22Rv1 (cell line): ENCODE results near the gene SERPINA5.

Experiments used
- H3K27ac ChIP-seq: fragments of 450-650 bp; 2 replicates; pipeline ENCODE4 v1.5.1; 2017
- ZFX ChIP-seq: fragments of 450-650 bp; IDR thresholded peaks from 2 replicates; pipeline ENCODE4 v1.6.1; 2017; ENCODE audit warnings: antibody characterized with exemption, borderline replicate concordance
- TF ChIP-seq, protein P1 (sequence below): fragments of 450-650 bp; IDR thresholded peaks from 2 replicates; pipeline ENCODE4 v1.5.1; 2017; ENCODE audit warnings: mild to moderate bottlenecking

Gene SERPINA5

DNA sequence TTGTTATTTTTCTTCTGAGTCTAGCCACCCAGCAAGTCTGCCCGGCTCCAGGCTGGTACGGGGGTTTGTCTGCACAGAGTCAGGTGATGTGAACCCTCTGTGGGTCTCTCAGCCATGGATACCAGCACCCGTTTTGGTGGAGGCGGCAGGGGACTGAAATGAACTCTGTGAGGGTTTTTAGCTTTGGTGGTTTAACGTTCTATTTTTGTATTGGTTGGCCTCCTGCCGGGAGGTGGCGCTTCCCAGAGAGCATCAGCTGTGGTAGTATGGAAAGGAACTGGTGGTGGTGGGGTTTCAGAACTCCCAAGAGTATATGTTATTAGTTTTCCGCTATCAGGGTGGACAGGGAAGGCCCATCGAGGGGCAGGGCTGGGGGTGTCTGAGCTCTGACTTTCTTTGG is 25.2 kb upstream of the SERPINA5 start:
- no peak overlapping the region for H3K27ac ChIP-seq

DNA sequence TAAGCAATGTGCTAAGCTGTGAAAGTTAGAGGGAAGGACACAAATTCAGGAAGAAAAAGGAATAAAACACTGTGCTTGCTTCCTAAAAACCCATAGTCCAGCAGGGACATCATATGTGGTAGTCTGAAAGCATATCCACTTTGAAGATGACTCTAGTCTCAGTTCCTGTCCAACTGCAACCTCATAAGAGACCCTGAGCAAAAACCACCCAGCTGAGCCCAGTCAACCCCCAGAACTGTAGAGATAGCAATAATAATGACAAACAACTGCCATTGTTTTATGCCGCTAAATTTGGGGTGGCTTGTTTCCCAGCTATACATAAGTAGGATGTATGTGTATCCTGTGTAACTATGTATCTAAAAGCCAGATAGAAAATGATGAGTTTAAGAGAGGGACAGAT is 23.9 kb upstream of the SERPINA5 start:
- no peak overlapping the region for H3K27ac ChIP-seq
- TF ChIP-seq ZFX: no peak
- TF ChIP-seq, protein P1, sequence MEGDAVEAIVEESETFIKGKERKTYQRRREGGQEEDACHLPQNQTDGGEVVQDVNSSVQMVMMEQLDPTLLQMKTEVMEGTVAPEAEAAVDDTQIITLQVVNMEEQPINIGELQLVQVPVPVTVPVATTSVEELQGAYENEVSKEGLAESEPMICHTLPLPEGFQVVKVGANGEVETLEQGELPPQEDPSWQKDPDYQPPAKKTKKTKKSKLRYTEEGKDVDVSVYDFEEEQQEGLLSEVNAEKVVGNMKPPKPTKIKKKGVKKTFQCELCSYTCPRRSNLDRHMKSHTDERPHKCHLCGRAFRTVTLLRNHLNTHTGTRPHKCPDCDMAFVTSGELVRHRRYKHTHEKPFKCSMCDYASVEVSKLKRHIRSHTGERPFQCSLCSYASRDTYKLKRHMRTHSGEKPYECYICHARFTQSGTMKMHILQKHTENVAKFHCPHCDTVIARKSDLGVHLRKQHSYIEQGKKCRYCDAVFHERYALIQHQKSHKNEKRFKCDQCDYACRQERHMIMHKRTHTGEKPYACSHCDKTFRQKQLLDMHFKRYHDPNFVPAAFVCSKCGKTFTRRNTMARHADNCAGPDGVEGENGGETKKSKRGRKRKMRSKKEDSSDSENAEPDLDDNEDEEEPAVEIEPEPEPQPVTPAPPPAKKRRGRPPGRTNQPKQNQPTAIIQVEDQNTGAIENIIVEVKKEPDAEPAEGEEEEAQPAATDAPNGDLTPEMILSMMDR: no peak

More for the DNA sequence above, 25.2 kb upstream of the SERPINA5 start:
- TF ChIP-seq, protein P1: no peak
- TF ChIP-seq ZFX: no peak

DNA sequence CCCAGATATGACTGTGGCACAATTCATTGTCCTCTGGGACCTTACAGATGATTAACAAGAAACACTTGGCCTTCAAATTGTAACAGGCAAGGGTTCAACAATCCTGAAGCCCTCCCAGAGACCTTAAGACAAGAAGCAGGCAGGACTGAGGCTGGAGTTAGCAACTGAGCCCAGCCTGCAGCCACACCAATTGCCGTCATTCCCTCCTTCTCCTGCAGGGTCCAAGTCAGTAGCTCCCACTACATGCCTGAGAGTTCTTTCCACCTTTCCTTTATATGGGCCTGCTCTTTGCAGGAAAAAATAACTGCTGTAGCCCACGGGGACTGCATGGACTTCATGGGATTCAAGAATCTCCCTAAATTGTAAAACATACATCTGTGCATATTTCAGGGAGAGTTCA is 22.4 kb upstream of the SERPINA5 start:
- no peak for TF ChIP-seq ZFX
- TF ChIP-seq, protein P1: no peak
- H3K27ac ChIP-seq: no peak overlapping the region

DNA sequence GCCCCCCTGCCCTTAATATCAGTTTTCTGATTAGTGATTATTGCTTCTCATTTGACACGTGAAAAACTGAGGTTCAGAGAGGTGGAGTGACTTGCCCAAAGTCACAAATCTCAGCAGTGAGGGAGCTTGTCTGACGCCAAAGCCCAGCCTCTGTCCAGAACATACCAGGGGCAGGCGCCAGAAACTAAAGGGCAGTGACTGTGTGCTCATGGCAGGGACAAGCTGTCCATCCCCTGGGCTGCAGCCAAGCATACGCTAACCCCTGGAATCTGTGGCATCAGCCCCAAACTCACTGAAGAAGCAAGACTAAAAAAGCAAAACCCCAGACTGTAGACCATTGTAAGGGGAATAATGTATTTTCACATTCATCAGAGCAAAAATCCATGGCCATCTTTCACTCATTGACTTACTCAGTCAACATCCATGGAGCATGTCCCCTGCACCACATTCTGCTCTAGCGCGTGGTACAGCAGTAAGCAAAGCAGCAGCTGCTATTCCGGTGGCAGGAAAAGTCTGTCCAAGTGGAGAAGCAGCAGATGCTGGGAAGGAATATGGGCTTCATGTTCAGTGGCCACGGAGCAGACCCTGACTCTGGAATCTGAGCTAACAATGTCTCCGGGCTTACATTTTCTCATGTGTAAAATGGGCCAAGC is 21.5 kb upstream of the SERPINA5 start:
- H3K27ac ChIP-seq: no peak overlapping the region
- TF ChIP-seq ZFX: no peak
- TF ChIP-seq, protein P1: no peak

DNA sequence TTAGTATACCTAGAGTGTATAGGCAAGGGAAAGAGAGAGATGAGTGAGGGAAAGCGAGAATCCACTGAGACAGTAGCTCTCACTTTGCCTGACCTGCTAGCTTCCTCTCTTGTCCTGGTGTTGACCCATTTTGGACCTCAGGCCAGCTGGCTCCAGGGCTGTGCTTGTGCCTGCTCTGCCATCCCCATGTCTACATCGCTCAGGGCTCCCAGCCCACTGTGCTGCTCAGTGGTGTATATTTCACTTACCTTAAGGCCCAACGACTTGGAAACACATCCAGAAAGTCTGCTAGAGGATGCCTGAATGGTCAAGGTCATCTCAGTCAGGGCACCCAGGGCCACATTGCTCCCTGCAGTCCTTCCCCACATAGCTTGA is 20.9 kb upstream of the SERPINA5 start:
- H3K27ac ChIP-seq: no peak overlapping the region
- no peak for TF ChIP-seq ZFX
- TF ChIP-seq, protein P1: no peak

DNA sequence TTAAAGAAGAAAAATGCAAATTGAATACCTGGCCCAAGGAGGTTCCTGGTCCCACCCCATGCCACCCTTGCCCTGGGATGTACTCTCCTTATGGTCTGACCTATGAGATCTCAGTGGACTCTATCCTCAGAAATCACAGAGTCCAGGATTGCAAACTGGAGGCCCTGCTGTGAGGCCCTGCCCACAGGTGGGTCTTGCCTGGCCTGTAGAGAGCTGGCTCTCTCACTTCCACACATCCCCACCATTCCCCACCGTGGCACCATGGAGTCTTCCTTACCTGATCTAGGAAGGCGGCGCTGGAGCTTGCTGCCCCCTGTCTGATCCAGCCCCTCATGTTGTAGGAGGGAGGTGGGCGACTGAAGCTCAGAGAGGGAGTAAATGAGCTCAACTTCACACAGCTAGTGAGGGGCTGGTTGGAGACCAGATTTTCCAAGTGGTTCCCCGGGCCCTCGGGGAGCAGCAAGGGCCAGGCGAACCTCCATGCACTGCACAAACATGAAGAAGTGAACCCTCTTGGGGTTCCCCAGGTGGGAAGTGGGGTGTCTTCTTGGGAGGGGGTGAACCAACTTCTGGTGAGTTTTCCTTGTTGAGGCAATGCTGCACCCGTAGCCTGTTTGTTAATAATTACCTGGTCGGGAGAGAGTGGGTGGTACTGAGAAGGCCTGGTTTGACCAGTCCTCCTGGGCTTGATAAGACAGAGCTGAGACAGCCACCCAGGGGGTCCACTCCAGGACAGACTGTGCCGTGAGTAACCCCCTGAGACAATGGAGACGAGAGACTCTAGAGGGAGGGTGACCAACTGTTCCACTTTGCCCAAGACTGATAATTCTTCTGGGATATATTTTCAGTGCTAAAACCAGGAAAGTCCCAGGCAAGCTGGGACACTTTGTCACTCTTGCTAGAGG is 20.2 kb upstream of the SERPINA5 start, which contains the start of gene SERPINA4:
Gene SERPINA4, plus strand, starts transcription at position 692 of the 905 bp plus-strand sequence. CDS start 2,041 bp downstream, outside the sequence.
- H3K27ac ChIP-seq: no peak within 1 kb of the TSS
- TF ChIP-seq ZFX: no peak
- TF ChIP-seq, protein P1: no peak

DNA sequence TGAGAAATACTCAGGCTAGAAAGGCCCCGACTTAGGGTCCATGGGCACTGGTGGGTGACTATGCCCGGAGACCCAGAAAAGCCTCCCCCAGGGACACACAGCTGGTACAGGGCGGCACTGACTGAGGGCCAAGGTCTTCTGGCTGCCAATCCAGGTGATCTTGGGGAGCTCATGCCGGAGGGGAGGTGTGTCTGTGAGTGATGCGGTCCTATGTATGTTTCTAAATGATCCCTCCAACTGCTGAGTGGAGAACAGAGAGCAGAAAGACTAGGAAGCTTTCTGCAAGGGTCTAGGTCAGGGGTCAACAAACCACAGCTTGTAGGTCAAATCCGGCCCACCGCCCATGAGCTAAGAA is 19.6 kb upstream of the SERPINA5 start:
- TF ChIP-seq ZFX: no peak
- TF ChIP-seq, protein P1: no peak
- H3K27ac ChIP-seq: no peak overlapping the region
